ENCODE measurements around the gene HIBADH. TPM values are rescaled to one million over a fixed set of nuclear protein-coding genes. Genes with fewer than 3 reads are reported as not detected.

HIBADH gene
- total RNA-seq (2014; rRNA removed; shearing (Covaris generic)), result 94.7 and 104 TPM in 2 replicates
- 97.6 and 103 TPM in 2 replicates for polyA plus RNA-seq (2014; cell fraction: nucleus; rRNA removed)

GRCh38 chr7:27662490-27663205 is at the start of gene HIBADH:
TSS of gene HIBADH (minus strand) at chr7:27662883. CDS start at chr7:27662788, 95 bp downstream.
- DNase-seq (ENCODE audit: extremely low read depth, low read depth), result peak; percentile 99

GRCh38 chr7:27712217-27712616 is 49.5 kb upstream of the HIBADH start:
- DNase-seq (ENCODE audit: extremely low read depth, low read depth), result no peak

GRCh38 chr7:27709137-27710075 is 46.7 kb upstream of the HIBADH start:
- no peak for DNase-seq (ENCODE audit: extremely low read depth, low read depth)

GRCh38 chr7:27708485-27708884 is 45.8 kb upstream of the HIBADH start:
- DNase-seq (ENCODE audit: extremely low read depth, low read depth), result no peak

- no peak for DNase-seq (ENCODE audit: extremely low read depth, low read depth)
These were observed 42.5 kb upstream of the HIBADH start for GRCh38 chr7:27705200-27705594.

GRCh38 chr7:27704422-27705199 is 41.9 kb upstream of the HIBADH start:
- no peak for DNase-seq (ENCODE audit: extremely low read depth, low read depth)

- DNase-seq (ENCODE audit: extremely low read depth, low read depth), result no peak
These were observed 40.5 kb upstream of the HIBADH start for GRCh38 chr7:27703181-27703580.

- no peak for DNase-seq (ENCODE audit: extremely low read depth, low read depth)
These were observed 37.8 kb upstream of the HIBADH start for GRCh38 chr7:27700501-27700900.

- DNase-seq (ENCODE audit: extremely low read depth, low read depth), result no peak
These were observed 37.1 kb upstream of the HIBADH start for GRCh38 chr7:27699751-27700150.

- DNase-seq (ENCODE audit: extremely low read depth, low read depth), result no peak
These were observed 35.3 kb upstream of the HIBADH start for GRCh38 chr7:27697861-27698430.

- no peak for DNase-seq (ENCODE audit: extremely low read depth, low read depth)
These were observed 32.4 kb upstream of the HIBADH start for GRCh38 chr7:27695096-27695495.

GRCh38 chr7:27693794-27694193 is 31.1 kb upstream of the HIBADH start:
- no peak for DNase-seq (ENCODE audit: extremely low read depth, low read depth)

GRCh38 chr7:27690649-27691048 is 28.0 kb upstream of the HIBADH start:
- no peak for DNase-seq (ENCODE audit: extremely low read depth, low read depth)

GRCh38 chr7:27689591-27690164 is 27.0 kb upstream of the HIBADH start:
- DNase-seq (ENCODE audit: extremely low read depth, low read depth), result peak; percentile 30

- no peak for DNase-seq (ENCODE audit: extremely low read depth, low read depth)
These were observed 26.5 kb upstream of the HIBADH start for GRCh38 chr7:27689150-27689549.

- DNase-seq (ENCODE audit: extremely low read depth, low read depth), result no peak
These were observed 26.0 kb upstream of the HIBADH start for GRCh38 chr7:27688646-27689045.

- no peak for DNase-seq (ENCODE audit: extremely low read depth, low read depth)
These were observed 25.4 kb upstream of the HIBADH start for GRCh38 chr7:27688056-27688455.

- DNase-seq (ENCODE audit: extremely low read depth, low read depth), result no peak
These were observed 23.6 kb upstream of the HIBADH start for GRCh38 chr7:27686315-27686714.

GRCh38 chr7:27685893-27686292 is 23.2 kb upstream of the HIBADH start:
- no peak for DNase-seq (ENCODE audit: extremely low read depth, low read depth)

- DNase-seq (ENCODE audit: extremely low read depth, low read depth), result no peak
These were observed 22.5 kb upstream of the HIBADH start for GRCh38 chr7:27685209-27685608.

Data from NCI-H460 (cell line).